C4-2B (cell line): ENCODE results near the gene MYL5.

Experiments
- ZFX ChIP-seq: fragments of 450-650 bp; IDR thresholded peaks from 2 replicates; pipeline ENCODE4 v1.6.1; 2017
- TF ChIP-seq, protein P1 (sequence below): fragments of 450-650 bp; conservative IDR thresholded peaks from 2 replicates; pipeline ENCODE4 v1.5.1; 2017; ENCODE audit warnings: mild to moderate bottlenecking

DNA sequence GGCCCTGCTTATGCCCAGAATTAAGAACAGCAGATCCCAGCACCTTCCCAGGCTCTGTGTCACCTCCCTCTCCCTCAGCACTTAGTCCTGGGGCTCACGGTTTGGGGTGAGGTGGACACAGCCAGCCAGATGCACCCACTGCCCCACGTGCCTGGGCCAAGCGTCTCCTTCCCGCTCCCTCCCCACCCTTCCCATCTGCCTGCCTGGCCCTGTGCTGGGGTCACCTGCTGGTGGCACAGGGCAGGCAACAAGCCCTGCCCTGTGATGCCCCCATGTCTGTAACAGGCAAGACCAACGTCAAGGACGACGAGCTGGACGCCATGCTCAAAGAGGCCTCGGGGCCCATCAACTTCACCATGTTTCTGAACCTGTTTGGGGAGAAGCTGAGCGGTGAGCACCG is 5.3 kb downstream of the MYL5 start:
- TF ChIP-seq, protein P1, sequence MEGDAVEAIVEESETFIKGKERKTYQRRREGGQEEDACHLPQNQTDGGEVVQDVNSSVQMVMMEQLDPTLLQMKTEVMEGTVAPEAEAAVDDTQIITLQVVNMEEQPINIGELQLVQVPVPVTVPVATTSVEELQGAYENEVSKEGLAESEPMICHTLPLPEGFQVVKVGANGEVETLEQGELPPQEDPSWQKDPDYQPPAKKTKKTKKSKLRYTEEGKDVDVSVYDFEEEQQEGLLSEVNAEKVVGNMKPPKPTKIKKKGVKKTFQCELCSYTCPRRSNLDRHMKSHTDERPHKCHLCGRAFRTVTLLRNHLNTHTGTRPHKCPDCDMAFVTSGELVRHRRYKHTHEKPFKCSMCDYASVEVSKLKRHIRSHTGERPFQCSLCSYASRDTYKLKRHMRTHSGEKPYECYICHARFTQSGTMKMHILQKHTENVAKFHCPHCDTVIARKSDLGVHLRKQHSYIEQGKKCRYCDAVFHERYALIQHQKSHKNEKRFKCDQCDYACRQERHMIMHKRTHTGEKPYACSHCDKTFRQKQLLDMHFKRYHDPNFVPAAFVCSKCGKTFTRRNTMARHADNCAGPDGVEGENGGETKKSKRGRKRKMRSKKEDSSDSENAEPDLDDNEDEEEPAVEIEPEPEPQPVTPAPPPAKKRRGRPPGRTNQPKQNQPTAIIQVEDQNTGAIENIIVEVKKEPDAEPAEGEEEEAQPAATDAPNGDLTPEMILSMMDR = no peak
- no peak for TF ChIP-seq ZFX
